ENCODE measurements around the gene PPP1CB.
A peak's percentile ranks its signal among the peaks of the same experiment; 100 is the strongest.
"Not testable (repeated sequence)": the region's sequence is repeated elsewhere in the genome, so short reads cannot be mapped to it uniquely, and the experiment has no call there.

PPP1CB gene

GRCh38 chr2:28717339-28717758 lies 34.3 kb upstream of the PPP1CB start:
- H3K4me3 ChIP-seq (ENCODE audit: extremely low read depth, insufficient read depth, low read length, poor library complexity, severe bottlenecking), result no peak overlapping the region
- peaks cover 21% of the 10 kb centered on the region for H3K4me1 ChIP-seq (ENCODE audit: control insufficient read depth, insufficient read depth, low read length, poor library complexity, severe bottlenecking)

GRCh38 chr2:28720345-28720744 lies 31.3 kb upstream of the PPP1CB start:
- Histone ChIP-seq H3K4me3 (ENCODE audit: extremely low read depth, insufficient read depth, low read length, poor library complexity, severe bottlenecking) (no peak overlapping the region), H3K9me3 (ENCODE audit: control insufficient read depth, low read length) (no peaks in the 10 kb centered on the region), H3K4me1 (ENCODE audit: control insufficient read depth, insufficient read depth, low read length, poor library complexity, severe bottlenecking) (peaks cover 21% of the 10 kb centered on the region), H3K36me3 (ENCODE audit: control insufficient read depth, insufficient read depth, low read length) (no peaks in the 10 kb centered on the region), H3K27ac (ENCODE audit: low read depth, low read length, severe bottlenecking) (no peak overlapping the region)
- 81 to 87% methylated on average over 3 of the region's 3 CpGs for WGBS, 2 experiments (ENCODE audit: insufficient coverage in 2 of 2)

More at GRCh38 chr2:28717339-28717758, 34.3 kb upstream of the PPP1CB start:
- WGBS, 2 experiments (ENCODE audit: insufficient coverage in 2 of 2), result 88 to 94% methylated on average over 3 to 5 of the region's 5 CpGs
- H3K36me3 ChIP-seq (ENCODE audit: control insufficient read depth, insufficient read depth, low read length), result no peaks in the 10 kb centered on the region
- peak overlapping the region; percentile 55 for H3K27ac ChIP-seq (ENCODE audit: low read depth, low read length, severe bottlenecking)
- H3K9me3 ChIP-seq (ENCODE audit: control insufficient read depth, low read length), result no peaks in the 10 kb centered on the region

DNA sequence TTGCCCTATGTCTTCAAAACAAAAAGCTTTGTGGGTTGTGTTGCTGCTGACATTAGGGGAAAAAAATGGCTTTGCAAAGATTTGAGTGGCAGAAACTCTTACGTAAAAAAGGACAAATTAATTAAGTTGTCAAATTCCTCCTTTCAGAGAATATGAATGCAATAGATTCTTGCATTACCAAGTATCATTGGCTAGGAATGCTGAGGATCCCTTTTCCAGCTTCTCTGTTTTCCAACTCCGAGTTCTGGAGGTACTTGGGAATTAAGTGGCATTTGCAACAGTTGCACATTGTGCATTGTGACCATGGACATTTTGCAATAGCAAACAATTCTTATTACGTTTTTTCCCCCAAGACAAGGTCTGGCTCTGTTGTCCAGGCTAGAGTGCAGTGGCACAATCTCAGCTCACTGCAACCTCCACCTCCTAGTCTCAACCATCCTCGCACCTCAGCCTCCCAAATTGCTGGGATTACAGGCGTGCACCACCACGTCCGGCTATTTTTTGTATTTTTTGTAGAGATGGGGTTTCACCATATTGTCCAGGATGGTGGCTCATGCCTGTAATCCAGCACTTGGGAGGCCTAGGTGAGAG lies 29.9 kb upstream of the PPP1CB start:
- 88 to 92% methylated on average over 3 to 6 of the region's 7 CpGs for WGBS, 2 experiments (ENCODE audit: insufficient coverage in 2 of 2)
- Histone ChIP-seq H3K4me3 (ENCODE audit: extremely low read depth, insufficient read depth, low read length, poor library complexity, severe bottlenecking) (no peak overlapping the region), H3K36me3 (ENCODE audit: control insufficient read depth, insufficient read depth, low read length) (no peaks in the 10 kb centered on the region), H3K9me3 (ENCODE audit: control insufficient read depth, low read length) (no peaks in the 10 kb centered on the region), H3K27ac (ENCODE audit: low read depth, low read length, severe bottlenecking) (no peak overlapping the region), H3K4me1 (ENCODE audit: control insufficient read depth, insufficient read depth, low read length, poor library complexity, severe bottlenecking) (peaks cover 10% of the 10 kb centered on the region)

GRCh38 chr2:28725021-28725711 lies 26.5 kb upstream of the PPP1CB start:
- H3K4me1 ChIP-seq (ENCODE audit: control insufficient read depth, insufficient read depth, low read length, poor library complexity, severe bottlenecking), result no peaks in the 10 kb centered on the region
- H3K27ac ChIP-seq (ENCODE audit: low read depth, low read length, severe bottlenecking), result no peak overlapping the region
- 82 to 93% methylated on average over 3 to 6 of the region's 8 CpGs for WGBS, 2 experiments (ENCODE audit: insufficient coverage in 2 of 2)
- H3K9me3 ChIP-seq (ENCODE audit: control insufficient read depth, low read length), result no peaks in the 10 kb centered on the region
- no peaks in the 10 kb centered on the region for H3K36me3 ChIP-seq (ENCODE audit: control insufficient read depth, insufficient read depth, low read length)
- H3K4me3 ChIP-seq (ENCODE audit: extremely low read depth, insufficient read depth, low read length, poor library complexity, severe bottlenecking), result no peak overlapping the region

- Histone ChIP-seq H3K4me3 (ENCODE audit: extremely low read depth, insufficient read depth, low read length, poor library complexity, severe bottlenecking) (no peak overlapping the region), H3K9me3 (ENCODE audit: control insufficient read depth, low read length) (no peaks in the 10 kb centered on the region), H3K4me1 (ENCODE audit: control insufficient read depth, insufficient read depth, low read length, poor library complexity, severe bottlenecking) (no peaks in the 10 kb centered on the region), H3K27ac (ENCODE audit: low read depth, low read length, severe bottlenecking) (no peak overlapping the region), H3K36me3 (ENCODE audit: control insufficient read depth, insufficient read depth, low read length) (no peaks in the 10 kb centered on the region)
- 93 to 94% methylated on average over 3 to 4 of the region's 4 CpGs for WGBS, 2 experiments (ENCODE audit: insufficient coverage in 2 of 2)
Measured at GRCh38 chr2:28726177-28726576, 25.5 kb upstream of the PPP1CB start.

- Histone ChIP-seq H3K27ac (ENCODE audit: low read depth, low read length, severe bottlenecking) (no peak overlapping the region), H3K4me1 (ENCODE audit: control insufficient read depth, insufficient read depth, low read length, poor library complexity, severe bottlenecking) (no peaks in the 10 kb centered on the region), H3K4me3 (ENCODE audit: extremely low read depth, insufficient read depth, low read length, poor library complexity, severe bottlenecking) (no peak overlapping the region), H3K36me3 (ENCODE audit: control insufficient read depth, insufficient read depth, low read length) (no peaks in the 10 kb centered on the region), H3K9me3 (ENCODE audit: control insufficient read depth, low read length) (no peaks in the 10 kb centered on the region)
Measured at GRCh38 chr2:28729698-28730097, 21.9 kb upstream of the PPP1CB start.

- H3K4me3 ChIP-seq (ENCODE audit: extremely low read depth, insufficient read depth, low read length, poor library complexity, severe bottlenecking), result no peak overlapping the region
- no peaks in the 10 kb centered on the region for H3K36me3 ChIP-seq (ENCODE audit: control insufficient read depth, insufficient read depth, low read length)
- WGBS, 2 experiments (ENCODE audit: insufficient coverage in 2 of 2), result 93 to 96% methylated on average over 3 of the region's 5 CpGs
- H3K4me1 ChIP-seq (ENCODE audit: control insufficient read depth, insufficient read depth, low read length, poor library complexity, severe bottlenecking), result no peaks in the 10 kb centered on the region
- H3K9me3 ChIP-seq (ENCODE audit: control insufficient read depth, low read length), result no peaks in the 10 kb centered on the region
- H3K27ac ChIP-seq (ENCODE audit: low read depth, low read length, severe bottlenecking), result no peak overlapping the region
Measured at GRCh38 chr2:28730641-28731146, 20.9 kb upstream of the PPP1CB start.

- no peaks in the 10 kb centered on the region for H3K4me1 ChIP-seq (ENCODE audit: control insufficient read depth, insufficient read depth, low read length, poor library complexity, severe bottlenecking)
- 83 to 90% methylated on average over 2 to 4 of the region's 6 CpGs for WGBS, 2 experiments (ENCODE audit: insufficient coverage in 2 of 2)
Measured at GRCh38 chr2:28735511-28735910, 16.1 kb upstream of the PPP1CB start.

GRCh38 chr2:28736034-28736433 lies 15.6 kb upstream of the PPP1CB start:
- no peaks in the 10 kb centered on the region for H3K36me3 ChIP-seq (ENCODE audit: control insufficient read depth, insufficient read depth, low read length)
- 78 to 100% methylated on average over 2 of the region's 3 CpGs for WGBS, 2 experiments (ENCODE audit: insufficient coverage in 2 of 2)
- H3K9me3 ChIP-seq (ENCODE audit: control insufficient read depth, low read length), result peaks cover 16% of the 10 kb centered on the region
- H3K27ac ChIP-seq (ENCODE audit: low read depth, low read length, severe bottlenecking), result no peak overlapping the region
- H3K4me3 ChIP-seq (ENCODE audit: extremely low read depth, insufficient read depth, low read length, poor library complexity, severe bottlenecking), result no peak overlapping the region
- no peaks in the 10 kb centered on the region for H3K4me1 ChIP-seq (ENCODE audit: control insufficient read depth, insufficient read depth, low read length, poor library complexity, severe bottlenecking)

More at GRCh38 chr2:28735511-28735910, 16.1 kb upstream of the PPP1CB start:
- Histone ChIP-seq H3K9me3 (ENCODE audit: control insufficient read depth, low read length) (peaks cover 16% of the 10 kb centered on the region), H3K4me3 (ENCODE audit: extremely low read depth, insufficient read depth, low read length, poor library complexity, severe bottlenecking) (no peak overlapping the region), H3K36me3 (ENCODE audit: control insufficient read depth, insufficient read depth, low read length) (no peaks in the 10 kb centered on the region), H3K27ac (ENCODE audit: low read depth, low read length, severe bottlenecking) (no peak overlapping the region)

GRCh38 chr2:28737655-28738054 lies 14.0 kb upstream of the PPP1CB start:
- no peak overlapping the region for H3K27ac ChIP-seq (ENCODE audit: low read depth, low read length, severe bottlenecking)
- no CpG with 5 or more reads among the region's 1 CpG for WGBS, 2 experiments (ENCODE audit: insufficient coverage in 2 of 2)
- no peaks in the 10 kb centered on the region for H3K4me1 ChIP-seq (ENCODE audit: control insufficient read depth, insufficient read depth, low read length, poor library complexity, severe bottlenecking)
- H3K4me3 ChIP-seq (ENCODE audit: extremely low read depth, insufficient read depth, low read length, poor library complexity, severe bottlenecking), result no peak overlapping the region
- no peaks in the 10 kb centered on the region for H3K36me3 ChIP-seq (ENCODE audit: control insufficient read depth, insufficient read depth, low read length)
- H3K9me3 ChIP-seq (ENCODE audit: control insufficient read depth, low read length), result peaks cover 16% of the 10 kb centered on the region

DNA sequence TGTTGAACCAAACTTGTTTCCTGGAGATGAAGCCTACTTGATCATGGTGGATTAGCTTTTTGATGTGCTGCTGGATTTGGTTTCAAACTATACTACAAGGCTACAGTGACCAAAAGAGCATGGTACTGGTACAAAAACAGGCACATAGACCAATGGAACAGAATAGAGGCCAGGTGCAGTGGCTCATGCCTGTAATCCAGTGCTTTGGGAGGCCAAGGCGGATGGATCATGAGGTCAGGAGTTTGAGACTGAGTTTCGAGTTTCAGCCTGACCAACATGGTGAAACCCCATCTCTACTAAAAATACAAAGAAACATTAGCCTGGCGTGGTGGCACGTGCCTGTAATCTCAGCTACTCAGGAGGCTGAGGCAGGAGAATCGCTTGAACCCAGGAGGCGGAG lies 9.0 kb upstream of the PPP1CB start:
- not testable (repeated sequence) for H3K4me3 ChIP-seq (ENCODE audit: extremely low read depth, insufficient read depth, low read length, poor library complexity, severe bottlenecking); H3K27ac ChIP-seq (ENCODE audit: low read depth, low read length, severe bottlenecking); H3K36me3 ChIP-seq (ENCODE audit: control insufficient read depth, insufficient read depth, low read length); H3K9me3 ChIP-seq (ENCODE audit: control insufficient read depth, low read length); H3K4me1 ChIP-seq (ENCODE audit: control insufficient read depth, insufficient read depth, low read length, poor library complexity, severe bottlenecking)
- 75 to 85% methylated on average over 5 to 6 of the region's 6 CpGs for WGBS, 2 experiments (ENCODE audit: insufficient coverage in 2 of 2)
